Measurements from ENCODE around the gene PPIL1.

DNA sequence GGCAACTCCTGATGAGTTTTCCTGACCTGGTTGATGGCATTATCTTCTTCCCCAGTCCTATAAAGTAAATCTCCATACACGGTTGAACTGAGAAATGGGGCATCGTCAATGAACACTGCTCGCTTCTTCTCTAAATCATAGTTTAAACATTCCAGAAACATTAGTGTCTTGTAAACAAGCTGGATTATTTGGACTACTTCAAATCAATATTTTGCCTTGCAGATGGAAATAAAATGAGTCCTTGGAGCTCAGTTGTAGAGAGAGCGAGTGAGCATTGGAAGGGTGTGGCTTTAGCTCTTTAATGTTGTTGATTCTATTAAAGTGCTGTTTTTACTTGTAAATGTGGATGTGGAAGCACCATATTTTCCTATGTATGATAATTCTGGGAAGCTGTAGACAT lies 29.5 kb upstream of the PPIL1 start:
- TF ChIP-seq, protein P1, sequence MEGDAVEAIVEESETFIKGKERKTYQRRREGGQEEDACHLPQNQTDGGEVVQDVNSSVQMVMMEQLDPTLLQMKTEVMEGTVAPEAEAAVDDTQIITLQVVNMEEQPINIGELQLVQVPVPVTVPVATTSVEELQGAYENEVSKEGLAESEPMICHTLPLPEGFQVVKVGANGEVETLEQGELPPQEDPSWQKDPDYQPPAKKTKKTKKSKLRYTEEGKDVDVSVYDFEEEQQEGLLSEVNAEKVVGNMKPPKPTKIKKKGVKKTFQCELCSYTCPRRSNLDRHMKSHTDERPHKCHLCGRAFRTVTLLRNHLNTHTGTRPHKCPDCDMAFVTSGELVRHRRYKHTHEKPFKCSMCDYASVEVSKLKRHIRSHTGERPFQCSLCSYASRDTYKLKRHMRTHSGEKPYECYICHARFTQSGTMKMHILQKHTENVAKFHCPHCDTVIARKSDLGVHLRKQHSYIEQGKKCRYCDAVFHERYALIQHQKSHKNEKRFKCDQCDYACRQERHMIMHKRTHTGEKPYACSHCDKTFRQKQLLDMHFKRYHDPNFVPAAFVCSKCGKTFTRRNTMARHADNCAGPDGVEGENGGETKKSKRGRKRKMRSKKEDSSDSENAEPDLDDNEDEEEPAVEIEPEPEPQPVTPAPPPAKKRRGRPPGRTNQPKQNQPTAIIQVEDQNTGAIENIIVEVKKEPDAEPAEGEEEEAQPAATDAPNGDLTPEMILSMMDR (IDR thresholded peaks at IDR 0.05; ENCODE audit: low read length), result no peak
- no peak for TF ChIP-seq EZH2phosphoT487 (IDR thresholded peaks at IDR 0.05; ENCODE audit: low read length)

Measured in MM.1S (cell line).